NCI-H2081 treated with DMSO at 0.1 percent for 48 hours (cell line): Measurements from ENCODE around the gene NPAS3.

Experiments
- DNase-seq: peaks from one replicate; lab custom pipeline; 2025; lab: John Stamatoyannopoulos, UW

Gene NPAS3

DNA sequence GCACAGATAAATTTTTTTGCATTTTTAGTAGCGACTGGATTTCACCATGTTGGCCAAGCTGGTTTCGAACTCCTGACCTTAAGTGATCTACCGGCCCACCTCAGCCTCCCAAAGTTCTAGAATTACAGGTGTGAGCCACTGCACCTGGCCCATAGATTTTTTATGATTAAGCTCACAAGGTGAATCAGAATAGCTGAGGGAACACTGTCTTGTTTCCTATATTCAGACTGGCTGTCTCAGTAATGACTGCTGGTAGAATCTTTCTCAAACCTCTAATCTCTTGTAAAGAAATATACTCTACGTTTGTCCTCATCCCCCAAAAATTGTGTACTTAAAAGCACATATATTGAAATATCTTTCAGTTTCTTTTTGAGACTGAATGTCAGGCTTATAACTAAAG, 650.1 kb downstream of the NPAS3 start:
- DNase-seq = no peak

DNA sequence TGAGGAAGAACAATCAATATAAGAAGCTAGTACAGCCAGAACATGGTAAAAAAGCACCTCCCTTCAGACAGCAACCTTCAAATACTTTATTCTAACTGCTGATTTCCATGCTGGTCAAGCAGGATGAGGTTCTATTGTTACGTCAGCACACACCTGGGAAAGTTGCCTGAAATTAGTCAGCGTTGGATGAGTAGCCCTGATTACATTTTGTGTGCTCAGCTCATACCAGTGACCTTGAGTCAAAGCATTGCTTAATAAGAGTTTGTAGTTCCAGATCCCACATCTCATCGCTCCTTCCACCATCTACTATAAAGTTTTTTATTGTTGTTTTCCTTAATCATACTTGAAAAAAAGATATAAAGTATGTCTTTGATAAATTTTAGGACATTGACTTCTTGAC, 650.7 kb downstream of the NPAS3 start:
- no peak for DNase-seq

DNA sequence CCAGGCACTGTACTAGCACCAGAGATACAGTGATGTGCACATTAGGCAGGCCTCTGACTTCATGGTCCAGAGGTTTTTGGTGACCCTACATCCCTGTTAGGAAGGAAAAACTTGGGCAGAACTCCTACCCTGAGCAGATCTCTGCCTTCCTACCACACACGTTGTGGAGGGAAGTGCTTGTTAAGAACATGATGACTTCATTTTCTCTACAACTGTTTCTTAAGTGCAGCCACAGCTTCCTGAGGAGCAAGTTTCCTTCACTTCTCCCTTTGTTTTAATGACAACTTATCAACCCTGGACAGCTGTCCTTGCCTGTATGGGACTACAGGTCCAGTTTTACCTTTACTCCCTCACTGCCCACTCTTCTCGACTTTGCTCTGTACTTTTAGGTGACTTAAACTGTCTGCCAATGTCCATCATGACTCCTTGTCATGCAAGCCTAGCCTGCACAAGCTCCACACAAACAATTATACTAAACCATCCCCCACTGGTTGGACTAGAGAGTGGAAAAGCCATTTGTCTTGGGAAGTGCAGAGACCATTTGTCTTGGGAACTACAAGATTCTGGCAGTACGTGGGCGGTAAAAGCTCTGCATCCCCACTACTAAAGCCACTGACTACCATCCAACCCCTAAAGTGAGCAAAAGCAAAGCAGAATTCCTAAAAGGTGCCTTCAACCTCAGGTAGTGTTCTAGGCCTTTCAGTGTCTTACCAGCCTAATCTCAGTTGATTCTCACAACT, 652.4 kb downstream of the NPAS3 start:
- no peak for DNase-seq

DNA sequence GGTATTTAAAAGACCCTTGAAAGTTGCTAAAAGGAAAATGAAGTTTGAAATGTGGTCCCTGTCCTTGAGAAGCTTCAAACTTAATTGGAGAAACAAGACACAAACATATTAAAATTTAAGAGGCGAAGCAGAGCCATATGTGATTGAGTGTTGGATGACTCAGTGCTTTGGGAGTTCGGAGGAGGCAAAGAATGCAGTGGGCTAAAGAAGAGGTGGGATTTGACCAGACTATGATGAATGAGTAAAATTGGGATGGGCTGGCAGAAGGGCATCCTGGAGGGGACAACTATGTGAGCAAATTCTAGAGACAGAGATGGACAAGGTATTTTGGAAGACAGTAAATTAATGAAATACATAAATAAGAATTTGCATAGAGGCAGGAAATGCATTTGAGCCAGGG, 653.6 kb downstream of the NPAS3 start:
- no peak for DNase-seq

DNA sequence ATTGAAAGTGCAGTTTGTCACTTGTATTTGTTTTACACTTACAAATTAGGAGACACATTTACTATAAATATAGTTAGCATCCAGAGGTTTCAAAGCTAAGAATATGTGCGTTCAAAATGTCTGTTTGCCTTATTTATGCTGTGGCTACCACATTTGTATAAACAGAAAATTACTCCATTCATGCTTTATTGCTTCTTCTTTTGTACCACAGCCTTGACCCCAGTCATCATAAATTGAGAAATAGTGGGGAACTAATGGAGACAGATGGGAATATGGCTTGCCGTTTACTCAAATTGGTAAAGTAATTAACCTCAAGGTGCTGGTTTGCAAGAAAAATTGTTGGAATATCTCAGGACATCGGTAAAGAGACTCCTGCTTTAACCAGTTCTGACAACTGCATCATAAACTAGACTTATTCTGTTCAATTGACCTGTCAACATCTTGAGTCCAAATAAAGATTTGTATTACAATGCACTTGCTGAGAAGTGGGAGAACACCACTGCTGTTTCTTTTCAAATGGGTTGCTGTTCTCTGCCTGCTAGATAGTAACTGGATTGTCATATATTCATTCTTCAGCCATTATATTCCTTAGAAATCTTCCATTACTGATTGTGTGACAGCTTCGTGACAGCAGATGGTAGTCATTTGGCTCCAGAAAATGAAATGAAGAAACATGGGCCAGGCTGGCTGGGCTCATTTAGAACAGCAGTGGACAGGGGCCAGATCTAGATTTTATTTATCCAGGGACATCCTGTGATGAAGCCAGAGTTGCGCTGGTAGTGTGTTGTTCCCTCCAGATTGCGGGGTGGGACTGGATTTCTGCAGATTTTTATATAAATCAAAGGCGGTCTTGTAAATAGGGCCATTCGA, 657.8 kb downstream of the NPAS3 start:
- no peak for DNase-seq

DNA sequence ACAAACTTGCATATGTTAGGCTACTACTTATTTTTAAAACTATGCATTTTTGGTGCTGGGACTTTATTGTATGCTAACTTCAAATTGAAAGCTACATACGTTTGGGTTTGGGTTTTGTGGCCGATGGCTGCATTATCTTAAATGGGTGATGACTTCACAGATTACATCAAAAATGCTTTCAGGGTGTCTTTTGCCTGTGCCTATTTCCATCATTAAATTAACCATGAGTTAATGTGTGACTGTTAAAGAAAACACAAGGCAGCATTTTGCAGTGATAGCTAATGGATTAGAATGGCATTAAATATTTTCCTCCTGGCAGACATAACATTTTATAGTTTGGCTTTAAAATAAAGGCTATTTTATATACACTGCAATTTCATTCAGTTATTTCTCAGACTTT, 659.9 kb downstream of the NPAS3 start:
- DNase-seq = no peak

DNA sequence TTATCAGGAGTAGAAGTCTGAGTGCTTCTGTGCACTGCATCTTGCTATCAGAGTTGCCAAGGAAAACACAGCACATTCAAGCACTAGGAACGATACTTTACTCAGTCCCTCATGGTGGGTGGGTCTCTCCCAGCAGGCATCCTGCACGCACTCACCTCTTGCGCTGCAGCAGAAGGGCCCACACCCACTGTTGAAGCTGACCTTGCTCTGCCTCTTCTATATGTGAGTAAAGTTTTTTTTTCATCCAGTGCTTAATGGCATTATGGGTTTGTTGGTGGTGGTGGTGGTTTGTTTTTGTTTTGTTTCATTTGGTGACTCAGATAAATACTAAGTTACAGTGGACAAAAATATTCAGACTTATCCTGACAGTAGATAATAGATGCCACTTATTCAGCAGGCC, 663.7 kb downstream of the NPAS3 start:
- DNase-seq = no peak

DNA sequence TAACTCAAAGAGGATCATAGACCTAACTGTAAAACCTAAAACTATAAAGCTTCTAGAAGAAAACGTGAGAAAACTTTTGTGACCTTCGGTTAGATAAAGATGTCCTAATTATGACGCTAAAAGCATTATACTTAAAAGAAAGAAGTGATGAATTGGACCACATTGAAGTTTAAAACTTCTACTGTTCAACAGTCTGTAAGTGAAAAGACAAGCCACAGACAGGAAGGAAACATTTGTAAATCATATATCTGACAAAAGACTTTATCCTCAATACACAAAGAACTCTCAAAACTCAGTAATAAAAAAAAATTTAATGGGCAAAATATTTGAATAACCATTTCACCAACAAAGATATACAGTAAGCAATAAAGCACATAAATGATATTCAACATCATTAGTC, 667.9 kb downstream of the NPAS3 start:
- DNase-seq = no peak

DNA sequence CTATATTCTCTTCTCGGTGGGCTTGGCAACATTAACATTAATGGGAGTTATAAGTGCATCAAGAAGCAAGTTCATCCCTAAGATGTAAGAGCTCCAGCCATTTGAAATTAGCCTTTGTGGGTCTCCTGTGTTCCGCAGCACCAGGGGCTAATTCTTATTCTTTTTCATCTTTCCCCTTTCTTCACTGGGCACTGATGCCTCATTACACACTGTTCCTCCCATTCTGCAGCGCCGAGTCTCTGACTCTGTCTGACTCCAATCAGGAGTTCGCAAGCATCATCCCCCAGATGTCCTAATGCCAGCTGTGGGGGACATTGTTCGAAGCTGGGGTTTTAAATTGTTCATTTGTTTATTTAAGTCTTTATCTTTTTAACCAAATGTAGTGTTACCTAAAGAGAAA, 670.9 kb downstream of the NPAS3 start:
- DNase-seq = no peak

DNA sequence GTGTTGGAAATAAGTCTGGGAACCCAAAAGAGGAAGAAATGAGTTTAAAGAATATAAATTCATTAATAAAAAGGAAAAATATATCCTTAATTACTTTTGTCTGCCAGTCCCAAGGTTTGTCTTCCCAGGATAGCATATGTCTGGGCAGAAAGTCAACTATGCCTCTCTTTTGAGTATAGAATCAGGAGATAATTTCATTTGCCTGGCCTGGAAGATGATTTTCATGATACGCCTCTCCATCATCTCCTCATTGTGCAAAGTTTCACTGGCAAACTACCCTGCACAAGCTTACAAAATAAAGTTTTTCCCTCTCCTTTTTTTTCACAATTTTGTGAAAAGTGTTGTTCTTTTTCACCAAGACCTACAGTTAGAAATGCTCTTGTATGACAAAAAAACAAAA, 671.4 kb downstream of the NPAS3 start:
- DNase-seq = no peak

DNA sequence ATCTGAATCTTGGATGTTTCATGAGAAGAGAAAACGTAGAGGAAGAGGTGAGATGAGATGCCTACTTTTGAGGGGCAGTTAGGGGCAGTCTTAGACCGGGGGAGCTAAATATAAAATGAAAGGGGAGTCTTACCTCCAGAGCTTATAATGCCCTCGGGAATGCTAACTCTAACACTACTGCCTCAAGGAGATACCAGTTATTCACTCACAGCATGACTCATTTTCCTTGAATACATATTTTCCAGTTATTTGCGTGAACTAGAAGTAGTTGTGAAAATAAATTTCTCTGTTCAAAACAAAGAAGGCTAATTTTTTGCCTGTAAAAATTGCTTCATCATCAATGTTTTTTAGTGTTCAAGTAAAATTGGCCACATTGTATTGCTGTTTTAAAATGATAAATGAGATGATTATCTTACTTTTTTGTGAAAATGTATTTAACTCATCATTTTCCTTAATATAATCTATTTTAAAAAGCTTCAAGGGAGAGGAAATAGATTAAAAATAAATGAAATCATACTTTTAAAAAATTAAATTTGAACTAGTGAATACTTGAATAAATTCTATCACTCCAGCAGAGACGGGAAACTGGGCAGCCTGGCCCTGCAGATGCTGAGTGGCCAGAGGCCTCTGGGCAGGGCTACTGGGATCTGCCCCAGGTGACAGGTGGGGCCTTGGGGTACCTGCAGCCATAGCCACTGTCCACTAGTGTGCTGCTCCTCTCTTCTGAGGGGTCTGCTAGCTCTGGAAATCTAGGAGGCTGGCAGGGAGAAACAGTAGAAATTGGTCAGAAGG, 672.9 kb downstream of the NPAS3 start:
- DNase-seq = no peak

DNA sequence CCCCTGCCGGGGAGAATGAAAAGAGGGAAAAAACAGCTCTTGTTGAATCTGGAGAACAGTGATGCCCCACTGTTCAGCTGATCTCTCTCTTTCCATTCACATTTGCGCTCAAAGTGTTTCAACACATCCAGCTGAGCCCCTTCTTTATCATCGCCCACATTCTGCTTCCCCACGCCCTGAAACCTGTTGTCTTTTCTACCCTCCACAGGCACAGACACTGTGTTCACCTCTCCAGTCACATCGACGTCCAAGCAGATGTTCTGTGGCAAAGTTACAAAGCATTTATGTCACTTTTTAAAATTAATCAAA, 673.5 kb downstream of the NPAS3 start:
- no peak for DNase-seq

DNA sequence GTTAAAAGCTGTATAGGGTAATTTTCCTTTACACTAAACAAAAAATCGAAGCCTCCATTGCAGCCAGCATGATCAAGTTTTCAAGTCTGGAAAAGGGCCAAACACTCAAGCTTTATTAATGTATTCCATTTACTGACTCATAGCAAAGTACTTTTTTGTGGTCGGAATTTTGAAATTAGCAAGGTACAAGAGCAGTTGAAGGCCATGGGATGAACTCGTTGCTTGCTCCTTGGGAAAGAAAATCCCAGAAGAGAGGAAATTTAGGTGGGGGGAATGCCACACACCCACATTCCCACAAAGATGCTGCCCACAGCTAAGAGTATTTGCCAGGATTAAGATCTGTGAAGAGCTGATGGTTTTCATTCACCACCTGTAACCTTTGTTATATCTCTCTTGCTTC, 678.5 kb downstream of the NPAS3 start:
- no peak for DNase-seq

DNA sequence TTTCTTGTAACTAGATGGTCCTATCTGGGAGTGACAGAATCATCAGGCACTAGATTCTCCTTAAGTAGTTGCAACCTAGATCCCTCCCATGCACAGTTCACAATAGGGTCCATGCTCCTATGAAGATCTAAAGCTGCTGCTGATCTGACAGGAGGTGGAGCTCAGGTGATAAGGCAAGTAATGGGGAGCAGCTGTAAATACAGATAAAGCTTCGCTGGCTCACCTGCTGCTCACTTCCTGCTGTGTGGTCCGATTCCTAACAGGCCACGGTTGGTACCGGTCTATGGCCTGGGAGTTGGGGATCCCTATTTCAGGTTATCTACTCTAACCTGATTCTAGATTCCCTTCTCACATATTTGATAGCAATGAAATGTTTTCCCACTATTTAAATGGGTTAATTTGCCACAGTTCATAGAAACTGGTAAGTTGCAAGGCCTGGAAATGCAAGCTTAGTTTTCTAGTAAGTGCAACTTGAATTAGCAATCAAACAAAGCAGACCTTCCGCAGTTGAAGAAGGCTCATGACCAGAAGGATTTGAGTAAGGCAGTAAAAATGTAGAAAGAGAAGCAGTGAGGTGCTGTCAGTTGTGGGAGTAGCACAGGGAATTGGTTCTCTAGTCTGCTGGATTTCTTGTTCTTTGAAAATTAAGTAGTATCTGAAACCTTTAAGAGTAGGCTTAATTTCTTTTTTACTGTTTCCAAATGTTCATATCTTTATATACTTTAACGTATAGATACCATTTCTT, 679.9 kb downstream of the NPAS3 start:
- no peak for DNase-seq

DNA sequence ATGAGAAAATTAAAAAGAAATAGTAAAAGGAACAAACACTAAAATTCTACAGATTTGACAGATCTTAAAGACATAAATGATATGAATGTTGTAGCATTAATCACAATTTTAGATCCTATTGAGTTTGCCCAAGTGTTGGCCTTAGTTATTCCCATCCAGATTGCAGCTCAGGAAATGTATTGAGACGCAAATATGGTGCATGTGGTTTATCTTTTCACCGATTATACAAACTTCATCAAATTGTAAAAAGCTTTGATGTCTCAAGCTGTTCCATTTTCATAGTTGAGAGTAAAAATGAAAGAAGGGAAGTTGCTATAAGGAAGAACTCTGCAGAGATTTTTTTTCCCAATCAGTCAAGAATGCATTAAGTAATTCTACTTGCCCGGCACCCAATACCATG, 683.8 kb downstream of the NPAS3 start:
- DNase-seq = no peak

DNA sequence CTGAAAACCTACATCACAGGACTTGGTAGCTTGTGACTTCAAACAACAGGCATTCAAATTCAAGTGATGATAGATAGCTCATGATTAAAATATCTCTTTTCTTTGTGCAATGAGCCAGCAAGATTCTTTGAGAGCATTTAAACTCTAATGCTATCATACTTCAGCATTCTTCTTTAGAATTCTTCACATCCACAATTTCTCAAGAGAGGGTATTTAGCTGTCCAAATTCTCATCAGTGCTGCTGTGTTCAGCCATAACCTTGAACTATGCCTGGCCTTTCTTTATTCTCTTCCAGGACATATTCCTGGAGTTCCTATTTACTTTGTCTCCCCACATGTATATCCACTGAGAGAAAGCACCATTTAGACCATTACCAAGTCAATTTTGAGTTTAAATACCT, 691.1 kb downstream of the NPAS3 start:
- no peak for DNase-seq

DNA sequence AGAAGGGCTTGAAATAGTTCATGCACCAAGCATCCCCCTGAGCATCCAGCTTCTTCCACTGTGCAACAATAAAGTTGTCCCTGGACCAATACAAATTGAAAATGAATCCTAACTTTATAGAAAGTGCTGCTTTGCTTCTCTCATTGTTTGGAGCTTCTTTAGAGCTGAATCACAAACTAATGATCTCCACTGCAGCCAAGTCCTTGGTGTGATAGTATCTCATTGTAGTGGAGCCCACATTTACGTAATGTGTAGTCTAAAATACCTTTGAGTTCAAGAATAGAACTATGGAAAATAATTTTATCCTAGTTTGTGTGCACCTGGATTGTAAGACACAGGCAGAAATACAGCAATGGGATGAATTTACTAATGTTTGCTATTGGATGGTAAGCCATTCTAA, 692.3 kb downstream of the NPAS3 start:
- DNase-seq = no peak

DNA sequence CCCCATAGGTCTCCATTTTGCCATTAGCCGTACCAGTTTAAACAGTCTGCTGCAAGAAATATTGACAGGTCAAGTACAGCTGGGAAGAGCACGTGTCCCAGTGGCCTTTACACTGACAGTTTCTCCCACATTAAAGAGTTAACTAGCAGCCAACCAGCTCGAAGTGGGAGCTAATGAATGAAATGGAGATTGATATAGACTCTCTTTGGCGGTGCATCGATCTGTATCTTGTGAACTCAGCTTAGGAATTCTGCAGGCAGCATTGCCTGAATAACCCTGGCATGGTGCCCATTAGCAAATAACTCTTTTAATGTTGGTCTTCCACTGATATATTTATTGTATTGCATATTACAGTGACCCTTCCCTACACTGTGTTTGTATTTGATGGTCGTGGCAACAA, 692.8 kb downstream of the NPAS3 start:
- no peak for DNase-seq

DNA sequence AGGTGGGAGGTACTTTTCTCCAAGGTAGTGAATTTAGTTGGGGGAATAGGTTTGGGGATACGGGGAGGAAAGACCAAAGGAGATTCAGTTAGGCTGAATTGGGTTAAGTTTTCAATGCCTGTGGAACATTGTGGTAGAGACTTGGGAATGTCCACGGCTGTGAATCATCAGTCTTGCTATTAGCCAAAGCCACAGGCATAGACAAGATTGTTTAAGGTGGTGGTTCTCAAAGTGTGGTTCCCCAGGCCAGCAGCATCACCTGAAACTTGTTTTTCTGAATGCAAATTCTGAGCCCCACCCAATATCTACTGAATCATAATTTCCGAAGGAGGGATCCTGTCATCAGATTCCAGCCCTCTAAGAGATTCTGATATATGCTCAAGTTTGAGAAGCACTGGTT, 696.0 kb downstream of the NPAS3 start:
- DNase-seq = no peak

DNA sequence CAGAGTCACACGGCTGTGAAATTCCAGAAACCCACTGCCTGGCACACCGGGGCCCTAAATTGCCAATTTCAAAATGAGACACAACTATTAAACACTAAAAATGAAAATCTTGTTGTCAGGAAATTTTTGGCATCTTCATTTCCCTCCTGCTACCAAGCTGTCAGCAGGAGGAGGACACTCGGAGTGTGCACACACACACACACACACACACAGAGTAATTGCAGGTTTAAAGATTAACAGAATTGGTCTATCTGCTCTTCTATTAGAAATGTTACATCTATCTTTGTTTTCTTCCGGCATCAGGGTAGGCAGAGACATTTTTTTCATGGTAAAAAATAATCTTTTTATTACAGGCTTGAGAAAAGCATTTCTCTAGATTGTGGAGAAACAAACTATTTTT, 698.0 kb downstream of the NPAS3 start:
- DNase-seq = no peak

DNA sequence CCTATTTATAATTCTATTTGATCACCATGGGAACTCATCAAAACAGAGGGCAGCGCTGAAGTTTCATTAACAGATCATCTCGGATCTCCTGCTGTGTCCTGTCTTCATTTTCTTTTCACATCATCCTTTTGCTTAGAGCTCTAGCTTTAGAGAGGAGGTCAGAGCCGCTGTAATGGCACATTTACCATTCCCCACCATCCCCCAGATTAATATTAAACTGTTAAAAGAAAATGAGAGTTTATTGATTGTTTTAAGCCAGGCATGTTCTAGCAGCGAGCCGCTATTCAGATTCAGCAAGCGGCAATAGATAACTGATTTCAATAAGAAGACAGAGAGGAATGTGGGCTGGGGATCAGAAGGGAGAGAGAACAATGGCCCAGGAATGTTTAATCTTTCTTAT, 703.4 kb downstream of the NPAS3 start:
- no peak for DNase-seq

DNA sequence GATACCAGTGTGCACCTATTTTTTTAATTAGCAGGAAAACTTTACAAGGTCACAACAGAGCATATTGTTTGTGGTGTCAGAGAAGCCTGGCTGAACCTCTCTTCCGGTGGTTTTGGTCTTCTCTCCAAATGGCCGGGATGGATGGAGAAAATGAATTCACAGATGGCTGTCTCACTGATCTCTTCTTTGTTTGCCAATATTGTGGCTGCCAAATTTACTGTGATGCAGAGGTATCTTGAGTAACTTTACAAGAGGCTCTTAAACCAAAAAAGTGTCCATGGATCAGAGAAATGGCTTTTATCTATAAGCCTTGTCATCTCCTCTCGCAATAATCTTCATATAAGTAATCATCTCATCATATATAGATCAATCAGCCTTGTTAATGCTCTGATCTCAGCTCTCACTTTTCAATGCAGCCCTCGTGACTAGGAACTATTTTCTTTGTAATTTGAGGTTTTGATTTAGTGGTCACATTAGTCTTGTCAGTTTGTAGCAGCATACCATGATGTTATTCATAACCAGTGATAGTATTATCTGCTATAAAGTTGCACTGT, 704.1 kb downstream of the NPAS3 start:
- no peak for DNase-seq
